Measurements from ENCODE around the gene SECISBP2.
"Not testable (repeated sequence)": the region's sequence is repeated elsewhere in the genome, so short reads cannot be mapped to it uniquely, and the experiment has no call there.

The SECISBP2 gene

DNA sequence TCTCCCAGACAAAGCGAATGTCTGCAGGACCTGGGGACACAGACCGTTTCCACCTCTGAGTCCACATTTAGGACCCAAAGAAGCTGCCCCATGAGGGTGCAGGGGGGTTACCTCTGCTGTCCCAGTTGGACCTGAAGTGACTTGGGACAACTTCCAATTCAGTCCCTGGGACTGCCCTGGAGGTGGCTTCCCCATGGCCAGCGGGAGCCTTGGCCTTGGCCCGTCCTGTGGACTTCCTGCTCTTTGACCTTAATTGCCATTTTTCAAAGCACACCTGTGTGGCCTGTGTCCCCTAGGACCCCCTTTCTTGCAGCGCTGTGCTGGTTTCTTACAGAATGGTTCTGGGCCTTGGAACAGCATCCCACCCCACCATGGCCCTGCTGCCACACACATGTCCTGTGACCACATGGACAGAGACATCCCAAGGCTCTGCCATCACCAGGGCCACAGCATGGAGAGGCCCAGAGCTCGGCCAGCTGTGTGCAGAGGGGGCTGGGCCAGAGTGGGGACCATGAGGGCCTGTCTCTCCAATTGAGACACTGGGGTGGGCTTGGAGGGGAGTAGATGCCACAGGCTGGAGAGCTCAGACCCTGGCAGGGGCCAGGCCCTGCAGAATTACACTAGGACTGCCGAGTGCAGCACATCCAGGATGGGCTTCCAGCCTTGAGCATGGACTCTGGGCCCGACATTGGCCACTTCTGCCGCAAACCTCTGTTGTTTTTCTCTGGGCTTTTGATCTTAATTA is 45.8 kb downstream of the SECISBP2 start:
- peaks cover 35% of the 10 kb centered on the region for H3K36me3 ChIP-seq (ENCODE audit: control insufficient read depth, insufficient read depth, low read length)
- H3K27ac ChIP-seq (ENCODE audit: insufficient read depth, low read length, poor library complexity, severe bottlenecking): no peak overlapping the region
- H3K9me3 ChIP-seq (ENCODE audit: control insufficient read depth, low read length): no peaks in the 10 kb centered on the region
- no peaks in the 10 kb centered on the region for H3K4me1 ChIP-seq (ENCODE audit: control insufficient read depth, insufficient read depth, low read length, poor library complexity, severe bottlenecking)
- no peak for DNase-seq
- H3K27me3 ChIP-seq (replicated peaks; ENCODE audit: control insufficient read depth, insufficient read depth, low read length, poor library complexity, severe bottlenecking): no peaks in the 10 kb centered on the region
- no peak overlapping the region for H3K4me3 ChIP-seq (ENCODE audit: insufficient read depth, low read depth, low read length, poor library complexity, severe bottlenecking)

DNA sequence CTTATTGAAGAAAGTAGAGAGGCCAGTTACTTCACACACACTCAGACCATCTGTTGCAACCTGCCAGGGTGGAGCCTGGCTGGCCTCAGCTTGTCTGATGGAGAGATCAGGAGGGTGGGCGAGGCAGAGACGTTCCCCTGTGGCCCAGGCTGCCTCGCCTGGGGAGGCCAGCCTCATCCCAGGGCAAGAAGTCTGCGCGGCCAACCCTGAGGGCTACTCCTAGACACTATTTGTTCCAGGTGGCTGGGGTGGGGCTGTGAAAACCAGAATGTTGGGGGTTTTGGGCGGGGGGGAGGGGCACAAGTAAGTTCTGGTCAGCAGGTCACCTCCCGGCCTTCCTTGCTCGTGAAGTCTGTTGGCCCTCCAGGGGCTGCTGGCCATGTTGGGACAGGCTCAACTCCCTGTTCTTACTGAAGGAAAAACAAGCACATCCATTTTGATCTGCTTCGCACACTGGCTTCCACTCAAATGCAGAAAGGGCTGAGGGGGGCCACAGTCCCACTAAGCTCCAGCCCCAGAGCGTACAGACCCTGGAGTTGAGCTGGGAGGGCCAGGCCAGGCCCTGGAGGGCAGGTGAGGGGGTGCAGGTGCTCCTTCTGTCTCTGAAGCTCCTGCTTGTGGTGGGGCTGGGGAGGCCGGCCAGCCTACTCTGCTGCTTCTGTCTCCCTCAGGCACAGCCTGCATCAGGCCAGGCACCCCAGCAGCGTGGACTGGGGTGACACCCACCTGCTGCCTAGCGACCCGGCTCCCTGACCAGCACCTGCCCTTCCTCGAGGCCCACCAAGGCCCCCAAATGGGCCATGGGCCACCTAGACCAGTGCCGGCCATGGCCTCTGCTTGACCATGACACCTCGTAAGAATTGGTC is 46.6 kb downstream of the SECISBP2 start:
- Histone ChIP-seq H3K27ac (ENCODE audit: insufficient read depth, low read length, poor library complexity, severe bottlenecking) (no peak overlapping the region), H3K4me3 (ENCODE audit: insufficient read depth, low read depth, low read length, poor library complexity, severe bottlenecking) (no peak overlapping the region), H3K9me3 (ENCODE audit: control insufficient read depth, low read length) (no peaks in the 10 kb centered on the region), H3K4me1 (ENCODE audit: control insufficient read depth, insufficient read depth, low read length, poor library complexity, severe bottlenecking) (no peaks in the 10 kb centered on the region), H3K27me3 (replicated peaks; ENCODE audit: control insufficient read depth, insufficient read depth, low read length, poor library complexity, severe bottlenecking) (no peaks in the 10 kb centered on the region), H3K36me3 (ENCODE audit: control insufficient read depth, insufficient read depth, low read length) (peaks cover 30% of the 10 kb centered on the region)
- no peak for DNase-seq

GRCh38 chr9:89365532-89365912 is 47.2 kb downstream of the SECISBP2 start:
- Histone ChIP-seq H3K4me1 (ENCODE audit: control insufficient read depth, insufficient read depth, low read length, poor library complexity, severe bottlenecking) (no peaks in the 10 kb centered on the region), H3K36me3 (ENCODE audit: control insufficient read depth, insufficient read depth, low read length) (peaks cover 24% of the 10 kb centered on the region), H3K27me3 (replicated peaks; ENCODE audit: control insufficient read depth, insufficient read depth, low read length, poor library complexity, severe bottlenecking) (no peaks in the 10 kb centered on the region), H3K27ac (ENCODE audit: insufficient read depth, low read length, poor library complexity, severe bottlenecking) (no peak overlapping the region), H3K9me3 (ENCODE audit: control insufficient read depth, low read length) (no peaks in the 10 kb centered on the region), H3K4me3 (ENCODE audit: insufficient read depth, low read depth, low read length, poor library complexity, severe bottlenecking) (no peak overlapping the region)
- DNase-seq: no peak

- no peaks in the 10 kb centered on the region for H3K9me3 ChIP-seq (ENCODE audit: control insufficient read depth, low read length)
- no peak for DNase-seq
- no peak overlapping the region for H3K4me3 ChIP-seq (ENCODE audit: insufficient read depth, low read depth, low read length, poor library complexity, severe bottlenecking)
- H3K27ac ChIP-seq (ENCODE audit: insufficient read depth, low read length, poor library complexity, severe bottlenecking): no peak overlapping the region
- no peaks in the 10 kb centered on the region for H3K4me1 ChIP-seq (ENCODE audit: control insufficient read depth, insufficient read depth, low read length, poor library complexity, severe bottlenecking)
- H3K27me3 ChIP-seq (replicated peaks; ENCODE audit: control insufficient read depth, insufficient read depth, low read length, poor library complexity, severe bottlenecking): no peaks in the 10 kb centered on the region
- H3K36me3 ChIP-seq (ENCODE audit: control insufficient read depth, insufficient read depth, low read length): peaks cover 12% of the 10 kb centered on the region
These were observed 48.4 kb downstream of the SECISBP2 start for GRCh38 chr9:89366711-89367110.

DNA sequence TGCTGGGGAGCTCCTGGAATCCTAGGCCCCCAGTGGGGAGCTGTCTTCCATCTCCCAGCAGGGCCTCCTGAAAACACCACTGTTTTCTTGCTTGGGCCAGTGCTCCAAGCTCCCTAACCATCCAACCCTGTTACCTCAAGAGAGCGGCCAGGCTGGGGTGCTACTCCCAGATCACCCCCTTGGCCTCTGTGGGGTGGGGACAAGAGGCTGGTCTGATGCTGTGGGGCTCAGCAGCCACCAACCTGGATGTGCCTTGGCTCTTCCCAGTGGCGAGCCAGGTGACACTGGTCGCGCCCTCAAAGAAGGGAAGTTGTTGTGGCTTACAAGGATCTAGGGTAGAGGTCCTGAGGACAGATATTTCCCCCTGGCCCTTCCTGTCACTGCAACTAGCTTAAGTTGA is 49.0 kb downstream of the SECISBP2 start:
- H3K4me3 ChIP-seq (ENCODE audit: insufficient read depth, low read depth, low read length, poor library complexity, severe bottlenecking): no peak overlapping the region
- peaks cover 6% of the 10 kb centered on the region for H3K36me3 ChIP-seq (ENCODE audit: control insufficient read depth, insufficient read depth, low read length)
- H3K9me3 ChIP-seq (ENCODE audit: control insufficient read depth, low read length): no peaks in the 10 kb centered on the region
- H3K4me1 ChIP-seq (ENCODE audit: control insufficient read depth, insufficient read depth, low read length, poor library complexity, severe bottlenecking): no peaks in the 10 kb centered on the region
- no peak overlapping the region for H3K27ac ChIP-seq (ENCODE audit: insufficient read depth, low read length, poor library complexity, severe bottlenecking)
- no peaks in the 10 kb centered on the region for H3K27me3 ChIP-seq (replicated peaks; ENCODE audit: control insufficient read depth, insufficient read depth, low read length, poor library complexity, severe bottlenecking)
- DNase-seq: no peak

DNA sequence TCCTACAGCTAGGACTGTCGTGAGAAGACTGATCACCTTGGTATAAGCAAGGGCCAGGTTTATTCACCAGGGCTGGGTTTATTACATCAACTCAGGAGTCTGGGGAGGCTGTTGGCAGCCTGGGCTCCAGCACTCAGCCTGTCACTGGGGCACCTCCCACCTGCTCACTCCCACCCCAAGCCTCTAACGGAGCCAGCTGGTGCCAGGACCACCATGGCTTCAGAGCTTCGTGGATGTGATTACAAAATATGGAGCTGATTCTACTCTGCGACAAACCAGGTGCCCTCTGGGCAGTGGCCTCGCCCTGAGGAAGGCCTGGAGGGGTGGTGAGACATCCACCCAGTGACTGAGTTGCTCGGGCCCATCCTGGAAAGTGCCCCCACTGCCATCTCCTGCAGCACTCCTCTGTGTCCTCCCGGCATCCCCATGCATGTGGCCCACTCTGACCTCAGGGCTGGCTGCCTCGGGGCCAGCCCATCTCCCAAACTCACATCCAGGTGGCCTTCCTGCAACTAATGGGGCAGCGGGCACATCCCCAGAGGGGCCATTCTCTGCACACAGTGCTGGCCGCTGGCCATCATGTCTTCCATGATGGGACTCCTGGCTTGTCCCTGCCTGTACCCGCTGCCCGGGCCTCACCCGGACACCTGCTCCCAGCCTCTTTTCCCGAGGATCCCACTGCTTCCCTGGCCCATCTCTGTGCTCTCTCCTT is 49.6 kb downstream of the SECISBP2 start:
- H3K36me3 ChIP-seq (ENCODE audit: control insufficient read depth, insufficient read depth, low read length): peaks cover under 1% of the 10 kb centered on the region
- DNase-seq: no peak
- no peaks in the 10 kb centered on the region for H3K9me3 ChIP-seq (ENCODE audit: control insufficient read depth, low read length)
- H3K27me3 ChIP-seq (replicated peaks; ENCODE audit: control insufficient read depth, insufficient read depth, low read length, poor library complexity, severe bottlenecking): no peaks in the 10 kb centered on the region
- no peak overlapping the region for H3K4me3 ChIP-seq (ENCODE audit: insufficient read depth, low read depth, low read length, poor library complexity, severe bottlenecking)
- H3K27ac ChIP-seq (ENCODE audit: insufficient read depth, low read length, poor library complexity, severe bottlenecking): no peak overlapping the region
- H3K4me1 ChIP-seq (ENCODE audit: control insufficient read depth, insufficient read depth, low read length, poor library complexity, severe bottlenecking): no peaks in the 10 kb centered on the region

DNA sequence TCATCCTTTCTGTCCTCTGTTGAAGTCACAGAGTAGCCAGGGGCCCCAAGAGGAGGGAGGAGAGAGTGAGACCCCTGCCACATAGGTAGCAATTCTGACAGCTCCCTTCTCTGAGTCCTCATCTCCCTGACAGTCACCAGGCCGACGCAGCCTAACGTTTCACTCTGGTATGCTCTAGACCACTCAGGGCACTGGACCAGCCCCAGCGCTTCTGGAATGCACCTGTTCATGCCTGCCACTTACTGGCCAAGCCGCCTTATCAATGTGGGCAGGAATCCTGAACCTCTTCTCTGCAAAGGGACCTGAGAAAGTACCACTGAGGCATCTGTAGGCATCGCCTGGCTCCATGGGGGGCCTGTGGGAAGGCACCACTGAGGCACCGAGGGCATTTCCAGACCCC is 50.2 kb downstream of the SECISBP2 start:
- DNase-seq: no peak
- H3K9me3 ChIP-seq (ENCODE audit: control insufficient read depth, low read length): no peaks in the 10 kb centered on the region
- H3K4me3 ChIP-seq (ENCODE audit: insufficient read depth, low read depth, low read length, poor library complexity, severe bottlenecking): no peak overlapping the region
- no peaks in the 10 kb centered on the region for H3K4me1 ChIP-seq (ENCODE audit: control insufficient read depth, insufficient read depth, low read length, poor library complexity, severe bottlenecking)
- no peaks in the 10 kb centered on the region for H3K27me3 ChIP-seq (replicated peaks; ENCODE audit: control insufficient read depth, insufficient read depth, low read length, poor library complexity, severe bottlenecking)
- no peak overlapping the region for H3K27ac ChIP-seq (ENCODE audit: insufficient read depth, low read length, poor library complexity, severe bottlenecking)
- no peaks in the 10 kb centered on the region for H3K36me3 ChIP-seq (ENCODE audit: control insufficient read depth, insufficient read depth, low read length)

- DNase-seq: no peak
- Histone ChIP-seq H3K36me3 (ENCODE audit: control insufficient read depth, insufficient read depth, low read length) (no peaks in the 10 kb centered on the region), H3K9me3 (ENCODE audit: control insufficient read depth, low read length) (no peaks in the 10 kb centered on the region), H3K27me3 (replicated peaks; ENCODE audit: control insufficient read depth, insufficient read depth, low read length, poor library complexity, severe bottlenecking) (no peaks in the 10 kb centered on the region), H3K4me1 (ENCODE audit: control insufficient read depth, insufficient read depth, low read length, poor library complexity, severe bottlenecking) (no peaks in the 10 kb centered on the region), H3K27ac (ENCODE audit: insufficient read depth, low read length, poor library complexity, severe bottlenecking) (no peak overlapping the region), H3K4me3 (ENCODE audit: insufficient read depth, low read depth, low read length, poor library complexity, severe bottlenecking) (no peak overlapping the region)
These were observed 50.7 kb downstream of the SECISBP2 start for GRCh38 chr9:89368978-89369377.

DNA sequence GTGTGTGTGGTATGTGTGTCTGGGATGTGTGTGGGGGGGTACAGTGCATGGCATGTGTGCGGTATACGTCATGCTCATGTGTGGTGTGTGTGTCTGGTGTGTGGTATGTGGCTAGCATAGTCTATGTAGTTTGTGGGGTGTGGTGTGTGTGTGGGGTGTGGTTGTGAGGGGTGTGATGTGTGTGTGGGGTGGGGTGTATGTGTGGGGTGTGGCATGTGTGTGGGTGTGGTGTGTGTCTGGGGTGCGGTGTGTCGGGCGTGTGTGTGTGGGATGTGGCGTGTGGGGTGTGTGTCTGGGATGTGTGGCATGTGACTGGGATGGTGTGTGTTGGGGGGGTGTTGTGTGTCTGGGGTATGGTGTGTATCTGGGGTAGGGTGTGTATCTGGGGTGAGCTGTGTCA is 52.3 kb downstream of the SECISBP2 start:
- H3K27ac ChIP-seq (ENCODE audit: insufficient read depth, low read length, poor library complexity, severe bottlenecking): no peak overlapping the region
- peaks cover 7% of the 10 kb centered on the region for H3K4me1 ChIP-seq (ENCODE audit: control insufficient read depth, insufficient read depth, low read length, poor library complexity, severe bottlenecking)
- no peak for DNase-seq
- H3K4me3 ChIP-seq (ENCODE audit: insufficient read depth, low read depth, low read length, poor library complexity, severe bottlenecking): no peak overlapping the region
- no peaks in the 10 kb centered on the region for H3K27me3 ChIP-seq (replicated peaks; ENCODE audit: control insufficient read depth, insufficient read depth, low read length, poor library complexity, severe bottlenecking)
- H3K9me3 ChIP-seq (ENCODE audit: control insufficient read depth, low read length): no peaks in the 10 kb centered on the region
- H3K36me3 ChIP-seq (ENCODE audit: control insufficient read depth, insufficient read depth, low read length): no peaks in the 10 kb centered on the region

GRCh38 chr9:89371791-89372190 is 53.5 kb downstream of the SECISBP2 start:
- Histone ChIP-seq H3K27ac (ENCODE audit: insufficient read depth, low read length, poor library complexity, severe bottlenecking) (peak overlapping the region; percentile 34), H3K4me1 (ENCODE audit: control insufficient read depth, insufficient read depth, low read length, poor library complexity, severe bottlenecking) (peaks cover 11% of the 10 kb centered on the region)
- H3K9me3 ChIP-seq (ENCODE audit: control insufficient read depth, low read length); H3K27me3 ChIP-seq (replicated peaks; ENCODE audit: control insufficient read depth, insufficient read depth, low read length, poor library complexity, severe bottlenecking); DNase-seq; H3K4me3 ChIP-seq (ENCODE audit: insufficient read depth, low read depth, low read length, poor library complexity, severe bottlenecking); H3K36me3 ChIP-seq (ENCODE audit: control insufficient read depth, insufficient read depth, low read length): not testable (repeated sequence)

All from effector memory CD4-positive, alpha-beta T cell (primary cell).